GM04503 (cell line): Measurements from ENCODE around the gene VWA3B.
"Not testable (repeated sequence)": the region's sequence is repeated elsewhere in the genome, so short reads cannot be mapped to it uniquely, and the experiment has no call there.

Source experiments
- DNase-seq: peaks from one replicate; pipeline ENCODE4 v3.0.0-alpha.2; 2012; ENCODE audit warnings: low read depth

VWA3B gene

GRCh38 chr2:98088261-98088660 is 1.3 kb downstream of the VWA3B start:
- no peak for DNase-seq

- no peak for DNase-seq
These were observed 3.0 kb downstream of the VWA3B start for GRCh38 chr2:98089941-98090340.

- no peak for DNase-seq
These were observed 4.0 kb downstream of the VWA3B start for GRCh38 chr2:98090951-98091350.

- no peak for DNase-seq
These were observed 4.8 kb downstream of the VWA3B start for GRCh38 chr2:98091738-98092137.

GRCh38 chr2:98093146-98093545 is 6.2 kb downstream of the VWA3B start:
- DNase-seq = no peak

GRCh38 chr2:98093611-98094010 is 6.6 kb downstream of the VWA3B start:
- no peak for DNase-seq

- no peak for DNase-seq
These were observed 13.2 kb downstream of the VWA3B start for GRCh38 chr2:98099939-98100743.

GRCh38 chr2:98102315-98102714 is 15.3 kb downstream of the VWA3B start:
- DNase-seq = not testable (repeated sequence)

- no peak for DNase-seq
These were observed 15.9 kb downstream of the VWA3B start for GRCh38 chr2:98102878-98103277.

- DNase-seq = no peak
These were observed 21.1 kb downstream of the VWA3B start for GRCh38 chr2:98108110-98108509.

- no peak for DNase-seq
These were observed 23.8 kb downstream of the VWA3B start for GRCh38 chr2:98110741-98111140.

- DNase-seq = no peak
These were observed 27.8 kb downstream of the VWA3B start for GRCh38 chr2:98114643-98115330.

GRCh38 chr2:98118161-98118560 is 31.2 kb downstream of the VWA3B start:
- DNase-seq = peak; percentile 16

- DNase-seq = no peak
These were observed 31.9 kb downstream of the VWA3B start for GRCh38 chr2:98118852-98119251.

- DNase-seq = no peak
These were observed 34.2 kb downstream of the VWA3B start for GRCh38 chr2:98121149-98121548.

- no peak for DNase-seq
These were observed 35.6 kb downstream of the VWA3B start for GRCh38 chr2:98122524-98122923.

GRCh38 chr2:98123286-98123685 is 36.3 kb downstream of the VWA3B start:
- no peak for DNase-seq

- DNase-seq = no peak
These were observed 39.1 kb downstream of the VWA3B start for GRCh38 chr2:98126061-98126460.

GRCh38 chr2:98127229-98127989 is 40.4 kb downstream of the VWA3B start:
- no peak for DNase-seq

- no peak for DNase-seq
These were observed 41.7 kb downstream of the VWA3B start for GRCh38 chr2:98128556-98129109.

GRCh38 chr2:98130073-98130472 is 43.1 kb downstream of the VWA3B start:
- DNase-seq = not testable (repeated sequence)

- DNase-seq = no peak
These were observed 47.4 kb downstream of the VWA3B start for GRCh38 chr2:98134172-98135005.
